ENCODE measurements around the gene RFC2. TPM values are rescaled to one million over a fixed set of nuclear protein-coding genes. Genes with fewer than 3 reads are reported as not detected.
"Not testable (repeated sequence)": the region's sequence is repeated elsewhere in the genome, so short reads cannot be mapped to it uniquely, and the experiment has no call there.

Gene RFC2
- total RNA-seq, 2 experiments from 2014 or later: 77.4 to 79.2 TPM

GRCh38 chr7:74226633-74227032 lies 27.6 kb downstream of the RFC2 start:
- intact Hi-C loops (cut with micrococcal nuclease; ENCODE audit: unreplicated experiment): no loop called here
- H3K4me3 ChIP-seq (ENCODE audit: low read depth, low read length, poor library complexity, severe bottlenecking): no peak overlapping the region
- no TSS peak for BruUV-seq (replicated peaks)
- TF ChIP-seq EZH2phosphoT487 (IDR thresholded peaks at IDR 0.05; ENCODE audit: borderline replicate concordance, low read depth, low read length): no peak
- TF ChIP-seq CTCF (conservative IDR thresholded peaks at IDR 0.05; ENCODE audit: low read length): no peak
- H3K4me1 ChIP-seq (ENCODE audit: insufficient read depth, low read length, poor library complexity, severe bottlenecking): peaks cover 36% of the 10 kb centered on the region
- H2AFZ ChIP-seq (ENCODE audit: low read length): no peak overlapping the region
- no peaks in the 10 kb centered on the region for H3K9me3 ChIP-seq (ENCODE audit: low read length)
- ChIA-PET CTCF (ENCODE audit: unreplicated experiment) (no interaction called here), POLR2A (interaction anchor here (0.6 to 0.7 kb wide), 3 partner anchors 26 to 312 kb away, joined by 3 read pairs; no protein-coding TSS in a partner anchor)
- no peak overlapping the region for H3K27ac ChIP-seq (ENCODE audit: low read depth, low read length, poor library complexity, severe bottlenecking)
- H4K20me1 ChIP-seq (ENCODE audit: insufficient read depth, low read length): no peaks in the 10 kb centered on the region
- no peaks in the 10 kb centered on the region for H3K79me2 ChIP-seq (ENCODE audit: insufficient read depth, low read depth, low read length)
- no peak overlapping the region for H3K4me2 ChIP-seq (ENCODE audit: low read length)
- DNase-seq (ENCODE audit: low spot score): no peak
- H3K36me3 ChIP-seq (ENCODE audit: insufficient read depth, low read length): peaks cover 75% of the 10 kb centered on the region
- no peaks in the 10 kb centered on the region for H3K9me2 ChIP-seq (ENCODE audit: insufficient read depth, low read length)

GRCh38 chr7:74225400-74225799 lies 28.8 kb downstream of the RFC2 start:
- intact Hi-C loops (cut with micrococcal nuclease; ENCODE audit: unreplicated experiment): no loop called here
- Histone ChIP-seq H3K36me3 (ENCODE audit: insufficient read depth, low read length) (peaks cover 63% of the 10 kb centered on the region), H4K20me1 (ENCODE audit: insufficient read depth, low read length) (no peaks in the 10 kb centered on the region), H3K79me2 (ENCODE audit: insufficient read depth, low read depth, low read length) (no peaks in the 10 kb centered on the region), H3K4me1 (ENCODE audit: insufficient read depth, low read length, poor library complexity, severe bottlenecking) (peaks cover 32% of the 10 kb centered on the region), H3K27ac (ENCODE audit: low read depth, low read length, poor library complexity, severe bottlenecking) (no peak overlapping the region), H2AFZ (ENCODE audit: low read length) (no peak overlapping the region), H3K4me2 (ENCODE audit: low read length) (no peak overlapping the region), H3K4me3 (ENCODE audit: low read depth, low read length, poor library complexity, severe bottlenecking) (no peak overlapping the region), H3K9me3 (ENCODE audit: low read length) (no peaks in the 10 kb centered on the region), H3K9me2 (ENCODE audit: insufficient read depth, low read length) (no peaks in the 10 kb centered on the region)
- no TSS peak for BruUV-seq (replicated peaks)
- POLR2A ChIA-PET: no interaction called here
- no peak for TF ChIP-seq EZH2phosphoT487 (IDR thresholded peaks at IDR 0.05; ENCODE audit: borderline replicate concordance, low read depth, low read length)
- TF ChIP-seq CTCF (conservative IDR thresholded peaks at IDR 0.05; ENCODE audit: low read length): no peak
- CTCF ChIA-PET (ENCODE audit: unreplicated experiment): no interaction called here
- DNase-seq (ENCODE audit: low spot score): no peak

GRCh38 chr7:74224907-74225306 lies 29.3 kb downstream of the RFC2 start:
- intact Hi-C loops (cut with micrococcal nuclease; ENCODE audit: unreplicated experiment); H3K9me2 ChIP-seq (ENCODE audit: insufficient read depth, low read length); H4K20me1 ChIP-seq (ENCODE audit: insufficient read depth, low read length); H2AFZ ChIP-seq (ENCODE audit: low read length); CTCF ChIA-PET (ENCODE audit: unreplicated experiment); H3K4me3 ChIP-seq (ENCODE audit: low read depth, low read length, poor library complexity, severe bottlenecking); BruUV-seq (replicated peaks); H3K27ac ChIP-seq (ENCODE audit: low read depth, low read length, poor library complexity, severe bottlenecking); DNase-seq (ENCODE audit: low spot score); H3K79me2 ChIP-seq (ENCODE audit: insufficient read depth, low read depth, low read length); H3K9me3 ChIP-seq (ENCODE audit: low read length); H3K4me2 ChIP-seq (ENCODE audit: low read length); POLR2A ChIA-PET: not testable (repeated sequence)
- H3K4me1 ChIP-seq (ENCODE audit: insufficient read depth, low read length, poor library complexity, severe bottlenecking): peaks cover 32% of the 10 kb centered on the region
- H3K36me3 ChIP-seq (ENCODE audit: insufficient read depth, low read length): peaks cover 58% of the 10 kb centered on the region

Data from OCI-LY7 (cell line).